Gastrocnemius medialis (tissue), 4 donors: ENCODE data around the gene DRAM1.

ENCODE experiments used
- CTCF ChIP-seq, 5 experiments: fragments of 450-650 bp in 3 of 5; fragments of 200-600 bp in 2 of 5; sonication (generic) in 2 of 5; IDR thresholded peaks in 4 of 5; conservative IDR thresholded peaks in 1 of 5; 1 replicate in 4 of 5; 2 replicates in 1 of 5; pipeline ENCODE4 v1.5.1; 2016 to 2019; ENCODE audit warnings: antibody characterized with exemption in 5 of 5, mild to moderate bottlenecking in 3 of 5, moderate library complexity in 3 of 5
- POLR2A ChIP-seq, 2 donors: fragments of 450-650 bp; IDR thresholded peaks; one replicate each; pipeline ENCODE4 v1.6.1; 2017; ENCODE audit warnings: antibody characterized with exemption in 2 of 2, mild to moderate bottlenecking in 2 of 2, moderate library complexity in 2 of 2

DNA sequence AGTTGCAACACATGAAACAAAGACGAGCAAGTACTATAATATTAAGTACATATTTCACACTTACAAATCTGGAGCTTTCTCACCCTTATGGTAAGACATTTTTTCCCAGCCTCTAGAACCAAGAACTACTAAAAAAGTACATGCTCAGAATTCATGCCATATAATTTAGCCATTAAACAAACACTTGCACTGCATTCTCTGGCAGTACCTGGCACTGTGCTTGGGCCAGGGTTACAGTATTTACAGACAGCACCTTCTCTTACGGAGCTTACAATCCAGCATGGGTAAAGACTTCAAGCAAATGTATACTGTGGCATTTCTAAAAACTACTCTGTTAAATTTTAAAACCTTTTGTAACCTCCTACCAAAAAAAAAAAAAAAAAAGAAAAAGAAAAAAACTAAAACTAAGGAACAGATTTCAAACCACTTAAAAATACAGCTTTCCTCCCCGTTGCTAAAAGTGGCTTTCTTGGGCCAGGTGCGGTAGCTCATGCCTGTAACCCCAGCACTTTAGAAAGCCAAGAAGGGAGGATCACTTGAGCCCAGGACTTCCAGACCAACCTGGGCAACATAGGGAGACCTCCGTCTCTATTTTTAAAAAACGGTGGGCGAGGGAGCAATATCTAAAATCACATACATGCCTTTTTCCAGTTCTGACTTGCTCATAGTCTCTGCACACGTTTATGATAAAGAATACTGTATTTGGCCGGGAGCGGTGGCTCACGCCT lies 47.6 kb upstream of the DRAM1 start:
- TF ChIP-seq POLR2A (IDR thresholded peaks at IDR 0.05) (no peak), CTCF (IDR thresholded peaks at IDR 0.05 in 4 of 5, conservative IDR thresholded peaks at IDR 0.05 in 1 of 5) (no peak)
